ENCODE data around the gene FITM2. TPM values are rescaled to one million over a fixed set of nuclear protein-coding genes. Genes with fewer than 3 reads are reported as not detected.
"Not testable (repeated sequence)": the region's sequence is repeated elsewhere in the genome, so short reads cannot be mapped to it uniquely, and the experiment has no call there.

The FITM2 gene
- total and polyA plus RNA-seq, 2 donors (not counting 3 experiments of a cell fraction or from before 2014, with no cell fraction given) = 4.4 to 7.7 TPM

- no peaks in the 10 kb centered on the region for H3K79me2 ChIP-seq (ENCODE audit: control insufficient read depth, insufficient read depth, low read length)
- H3K9me1 ChIP-seq (replicated peaks; ENCODE audit: control insufficient read depth, extremely low read depth, insufficient read depth, low read length) = no peaks in the 10 kb centered on the region
- H3K9ac ChIP-seq (replicated peaks; ENCODE audit: extremely low read depth, insufficient read depth, low read length) = no peak overlapping the region
- no TSS peak for BruUV-seq (replicated peaks)
- DNase-seq (ENCODE audit: low read depth, low spot score) = no peak
- intact Hi-C loops (cut with micrococcal nuclease) = no loop called here
- H3K4me1 ChIP-seq (ENCODE audit: control insufficient read depth, extremely low read depth, insufficient read depth, low read length) = no peaks in the 10 kb centered on the region
- no peaks in the 10 kb centered on the region for H4K20me1 ChIP-seq (replicated peaks; ENCODE audit: control insufficient read depth, extremely low read depth, insufficient read depth, low read length)
- POLR2A ChIA-PET = no interaction called here
- H3K27me3 ChIP-seq (ENCODE audit: control insufficient read depth in 2 of 2, insufficient read depth in 2 of 2, low read length in 2 of 2) = peaks cover 0 to 5% of the 10 kb centered on the region in 2 experiments
- TF ChIP-seq POLR2A (IDR thresholded peaks at IDR 0.05; ENCODE audit: low read depth, low read length) (no peak), JUN (IDR thresholded peaks at IDR 0.05; ENCODE audit: borderline replicate concordance, insufficient read depth, insufficient read length, low read depth) (no peak), EZH2 (IDR thresholded peaks at IDR 0.05; ENCODE audit: borderline replicate concordance, low read depth, low read length, severe bottlenecking) (no peak), POLR2AphosphoS5 (IDR thresholded peaks at IDR 0.05; ENCODE audit: insufficient read depth, low read depth, low read length) (no peak), FOS (IDR thresholded peaks at IDR 0.05; ENCODE audit: borderline replicate concordance, insufficient read depth, low read length) (no peak)
- TF ChIP-seq, protein P1, sequence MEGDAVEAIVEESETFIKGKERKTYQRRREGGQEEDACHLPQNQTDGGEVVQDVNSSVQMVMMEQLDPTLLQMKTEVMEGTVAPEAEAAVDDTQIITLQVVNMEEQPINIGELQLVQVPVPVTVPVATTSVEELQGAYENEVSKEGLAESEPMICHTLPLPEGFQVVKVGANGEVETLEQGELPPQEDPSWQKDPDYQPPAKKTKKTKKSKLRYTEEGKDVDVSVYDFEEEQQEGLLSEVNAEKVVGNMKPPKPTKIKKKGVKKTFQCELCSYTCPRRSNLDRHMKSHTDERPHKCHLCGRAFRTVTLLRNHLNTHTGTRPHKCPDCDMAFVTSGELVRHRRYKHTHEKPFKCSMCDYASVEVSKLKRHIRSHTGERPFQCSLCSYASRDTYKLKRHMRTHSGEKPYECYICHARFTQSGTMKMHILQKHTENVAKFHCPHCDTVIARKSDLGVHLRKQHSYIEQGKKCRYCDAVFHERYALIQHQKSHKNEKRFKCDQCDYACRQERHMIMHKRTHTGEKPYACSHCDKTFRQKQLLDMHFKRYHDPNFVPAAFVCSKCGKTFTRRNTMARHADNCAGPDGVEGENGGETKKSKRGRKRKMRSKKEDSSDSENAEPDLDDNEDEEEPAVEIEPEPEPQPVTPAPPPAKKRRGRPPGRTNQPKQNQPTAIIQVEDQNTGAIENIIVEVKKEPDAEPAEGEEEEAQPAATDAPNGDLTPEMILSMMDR (IDR thresholded peaks at IDR 0.05; ENCODE audit: extremely low read depth in 1 of 2, insufficient read depth in 1 of 2, low read depth in 1 of 2, low read length in 2 of 2) = no peak
- dilution Hi-C loops (cut with MboI; ENCODE audit: extremely low pct_ligation_motif_present, low sequenced_read_pairs) = no loop called here
- H3K36me3 ChIP-seq (ENCODE audit: control insufficient read depth in 2 of 2, extremely low read depth in 1 of 2, insufficient read depth in 2 of 2, low read length in 2 of 2) = no peaks in the 10 kb centered on the region
- CTCF ChIA-PET = interaction anchor here (0.9 to 1.0 kb wide), 2 partner anchors 114 to 215 kb away, joined by 3 read pairs; no protein-coding TSS in a partner anchor
- H3K4me2 ChIP-seq (ENCODE audit: insufficient read depth, low read length) = no peak overlapping the region
- FAIRE-seq = no peak
- no peak overlapping the region for H3K4me3 ChIP-seq (replicated peaks in 1 of 3; ENCODE audit: insufficient read depth in 1 of 3, low read depth in 1 of 3, low read length in 3 of 3)
- no peaks in the 10 kb centered on the region for H3K9me3 ChIP-seq (replicated peaks; ENCODE audit: control insufficient read depth, insufficient read depth, low read length)
- no peak overlapping the region for H2AFZ ChIP-seq (ENCODE audit: low read depth, low read length)
- H3K27ac ChIP-seq (ENCODE audit: insufficient read depth, low read depth, low read length) = no peak overlapping the region
These were observed 20.2 kb upstream of the FITM2 start for GRCh38 chr20:44331201-44331600.

- intact Hi-C loops (cut with micrococcal nuclease) (no loop called here), dilution Hi-C loops (cut with MboI; ENCODE audit: extremely low pct_ligation_motif_present, low sequenced_read_pairs) (no loop called here)
- no peak overlapping the region for H3K4me2 ChIP-seq (ENCODE audit: insufficient read depth, low read length)
- BruUV-seq (replicated peaks) = no TSS peak
- H3K4me3 ChIP-seq (replicated peaks in 1 of 3; ENCODE audit: insufficient read depth in 1 of 3, low read depth in 1 of 3, low read length in 3 of 3) = no peak overlapping the region
- no peaks in the 10 kb centered on the region for H3K4me1 ChIP-seq (ENCODE audit: control insufficient read depth, extremely low read depth, insufficient read depth, low read length)
- H3K9ac ChIP-seq (replicated peaks; ENCODE audit: extremely low read depth, insufficient read depth, low read length) = no peak overlapping the region
- no peak for FAIRE-seq
- TF ChIP-seq, protein P2, sequence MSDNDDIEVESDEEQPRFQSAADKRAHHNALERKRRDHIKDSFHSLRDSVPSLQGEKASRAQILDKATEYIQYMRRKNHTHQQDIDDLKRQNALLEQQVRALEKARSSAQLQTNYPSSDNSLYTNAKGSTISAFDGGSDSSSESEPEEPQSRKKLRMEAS (IDR thresholded peaks at IDR 0.05; ENCODE audit: insufficient read depth, insufficient read length) = no peak
- no peak for TF ChIP-seq POLR2A (IDR thresholded peaks at IDR 0.05; ENCODE audit: low read depth, low read length)
- no peak for TF ChIP-seq MYC (IDR thresholded peaks at IDR 0.05; ENCODE audit: low read depth, low read length)
- TF ChIP-seq GATA2 (IDR thresholded peaks at IDR 0.05; ENCODE audit: insufficient read depth, insufficient read length, low read depth, low read length) = no peak
- peaks cover 0 to 3% of the 10 kb centered on the region in 2 experiments for H3K27me3 ChIP-seq (ENCODE audit: control insufficient read depth in 2 of 2, insufficient read depth in 2 of 2, low read length in 2 of 2)
- no peaks in the 10 kb centered on the region for H3K9me3 ChIP-seq (replicated peaks; ENCODE audit: control insufficient read depth, insufficient read depth, low read length)
- DNase-seq (ENCODE audit: low read depth, low spot score) = no peak
- H3K27ac ChIP-seq (ENCODE audit: insufficient read depth, low read depth, low read length) = no peak overlapping the region
- H4K20me1 ChIP-seq (replicated peaks; ENCODE audit: control insufficient read depth, extremely low read depth, insufficient read depth, low read length) = no peaks in the 10 kb centered on the region
- H3K36me3 ChIP-seq (ENCODE audit: control insufficient read depth in 2 of 2, extremely low read depth in 1 of 2, insufficient read depth in 2 of 2, low read length in 2 of 2) = no peaks in the 10 kb centered on the region
- H3K9me1 ChIP-seq (replicated peaks; ENCODE audit: control insufficient read depth, extremely low read depth, insufficient read depth, low read length) = no peaks in the 10 kb centered on the region
- H3K79me2 ChIP-seq (ENCODE audit: control insufficient read depth, insufficient read depth, low read length) = no peaks in the 10 kb centered on the region
- ChIA-PET CTCF (interaction anchor here (0.9 to 2.0 kb wide), 2 partner anchors 16 to 17 kb away, joined by 3 to 6 read pairs; partner anchors contain the start of gene FITM2), POLR2A (no interaction called here)
- H2AFZ ChIP-seq (ENCODE audit: low read depth, low read length) = no peak overlapping the region
These were observed 17.4 kb upstream of the FITM2 start for GRCh38 chr20:44328428-44328827.

GRCh38 chr20:44327748-44328147, 16.7 kb upstream of the FITM2 start:
- H3K4me1 ChIP-seq (ENCODE audit: control insufficient read depth, extremely low read depth, insufficient read depth, low read length) = not testable (repeated sequence)

More at GRCh38 chr20:44327748-44328147, 16.7 kb upstream of the FITM2 start:
- H3K9me3 ChIP-seq (replicated peaks; ENCODE audit: control insufficient read depth, insufficient read depth, low read length); H3K4me2 ChIP-seq (ENCODE audit: insufficient read depth, low read length); DNase-seq (ENCODE audit: low read depth, low spot score); H3K79me2 ChIP-seq (ENCODE audit: control insufficient read depth, insufficient read depth, low read length); intact Hi-C loops (cut with micrococcal nuclease); FAIRE-seq; H3K27ac ChIP-seq (ENCODE audit: insufficient read depth, low read depth, low read length); H2AFZ ChIP-seq (ENCODE audit: low read depth, low read length); H3K9me1 ChIP-seq (replicated peaks; ENCODE audit: control insufficient read depth, extremely low read depth, insufficient read depth, low read length); BruUV-seq (replicated peaks); dilution Hi-C loops (cut with MboI; ENCODE audit: extremely low pct_ligation_motif_present, low sequenced_read_pairs); H3K27me3 ChIP-seq (ENCODE audit: control insufficient read depth in 2 of 2, insufficient read depth in 2 of 2, low read length in 2 of 2); H4K20me1 ChIP-seq (replicated peaks; ENCODE audit: control insufficient read depth, extremely low read depth, insufficient read depth, low read length); H3K4me3 ChIP-seq (replicated peaks in 1 of 3; ENCODE audit: insufficient read depth in 1 of 3, low read depth in 1 of 3, low read length in 3 of 3); POLR2A ChIA-PET; H3K9ac ChIP-seq (replicated peaks; ENCODE audit: extremely low read depth, insufficient read depth, low read length); H3K36me3 ChIP-seq (ENCODE audit: control insufficient read depth in 2 of 2, extremely low read depth in 1 of 2, insufficient read depth in 2 of 2, low read length in 2 of 2): not testable (repeated sequence)
- CTCF ChIA-PET = interaction anchor here (0.7 to 2.0 kb wide), 4 partner anchors 12 to 110 kb away, joined by 3 to 6 read pairs (median 3); partner anchors contain the start of gene FITM2
